ENCODE results near the gene INPP4B. TPM values are rescaled to one million over a fixed set of nuclear protein-coding genes. Genes with fewer than 3 reads are reported as not detected.

INPP4B gene
- total RNA-seq, 1 experiment from 2014 or later, result 17.6 TPM

GRCh38 chr4:142363686-142364085 is 482.4 kb downstream of the INPP4B start:
- H3K9me3 Mint-ChIP-seq (ENCODE audit: unreplicated experiment), result peaks cover 15% of the 10 kb centered on the region
- DNase-seq (ENCODE audit: unreplicated experiment), result no peak
- intact Hi-C loops (cut with micrococcal nuclease), result no loop called here
- ChIA-PET POLR2A (interaction anchor here (0.8 to 1.1 kb wide), 3 partner anchors 9 to 469 kb away, joined by 3 to 6 read pairs (median 3); no protein-coding TSS in a partner anchor), CTCF (interaction anchor here (1.0 to 2.3 kb wide), 2 partner anchors 10 to 16 kb away, joined by 4 to 16 read pairs; no protein-coding TSS in a partner anchor)
- BruUV-seq (replicated peaks), result no TSS peak
- no peaks in the 10 kb centered on the region for H3K27me3 Mint-ChIP-seq (ENCODE audit: insufficient read depth, unreplicated experiment)
- peaks cover 5% of the 10 kb centered on the region for H3K36me3 Mint-ChIP-seq (ENCODE audit: insufficient read depth, unreplicated experiment)
- no peak overlapping the region for H3K27ac Mint-ChIP-seq (ENCODE audit: low read depth, unreplicated experiment)
- no peak for TF ChIP-seq CTCF (IDR thresholded peaks at IDR 0.05; ENCODE audit: unreplicated experiment)
- H3K4me3 Mint-ChIP-seq (ENCODE audit: unreplicated experiment), result no peak overlapping the region
- peaks cover 36% of the 10 kb centered on the region for H3K4me1 Mint-ChIP-seq (ENCODE audit: insufficient read depth, unreplicated experiment)

GRCh38 chr4:142361981-142362380 is 484.1 kb downstream of the INPP4B start:
- Mint-ChIP-seq H3K27me3 (ENCODE audit: insufficient read depth, unreplicated experiment) (no peaks in the 10 kb centered on the region), H3K9me3 (ENCODE audit: unreplicated experiment) (peaks cover 12% of the 10 kb centered on the region), H3K4me1 (ENCODE audit: insufficient read depth, unreplicated experiment) (peaks cover 28% of the 10 kb centered on the region), H3K27ac (ENCODE audit: low read depth, unreplicated experiment) (no peak overlapping the region), H3K4me3 (ENCODE audit: unreplicated experiment) (no peak overlapping the region), H3K36me3 (ENCODE audit: insufficient read depth, unreplicated experiment) (no peaks in the 10 kb centered on the region)
- ChIA-PET POLR2A (no interaction called here), CTCF (interaction anchor here (1.2 kb wide), 1 partner anchor 16 kb away, joined by 3 read pairs; no protein-coding TSS in a partner anchor)
- intact Hi-C loops (cut with micrococcal nuclease), result no loop called here
- no peak for TF ChIP-seq CTCF (IDR thresholded peaks at IDR 0.05; ENCODE audit: unreplicated experiment)
- BruUV-seq (replicated peaks), result no TSS peak
- no peak for DNase-seq (ENCODE audit: unreplicated experiment)

- intact Hi-C loops (cut with micrococcal nuclease), result no loop called here
- Mint-ChIP-seq H3K4me3 (ENCODE audit: unreplicated experiment) (no peak overlapping the region), H3K4me1 (ENCODE audit: insufficient read depth, unreplicated experiment) (peaks cover 23% of the 10 kb centered on the region), H3K27ac (ENCODE audit: low read depth, unreplicated experiment) (no peak overlapping the region), H3K9me3 (ENCODE audit: unreplicated experiment) (peaks cover 12% of the 10 kb centered on the region), H3K27me3 (ENCODE audit: insufficient read depth, unreplicated experiment) (no peaks in the 10 kb centered on the region), H3K36me3 (ENCODE audit: insufficient read depth, unreplicated experiment) (no peaks in the 10 kb centered on the region)
- no peak for DNase-seq (ENCODE audit: unreplicated experiment)
- ChIA-PET POLR2A (interaction anchor here (0.9 to 1.5 kb wide), 3 partner anchors 45 to 457 kb away, joined by 3 to 4 read pairs (median 3); no protein-coding TSS in a partner anchor), CTCF (interaction anchor here (1.2 kb wide), 1 partner anchor 15 kb away, joined by 3 read pairs; no protein-coding TSS in a partner anchor)
- no TSS peak for BruUV-seq (replicated peaks)
- no peak for TF ChIP-seq CTCF (IDR thresholded peaks at IDR 0.05; ENCODE audit: unreplicated experiment)
Observed at GRCh38 chr4:142360657-142361056, 485.4 kb downstream of the INPP4B start.

- POLR2A ChIA-PET, result no interaction called here
Observed at GRCh38 chr4:142358656-142359055, 487.4 kb downstream of the INPP4B start.

More at GRCh38 chr4:142358656-142359055, 487.4 kb downstream of the INPP4B start:
- TF ChIP-seq CTCF (IDR thresholded peaks at IDR 0.05; ENCODE audit: unreplicated experiment), result no peak
- no peaks in the 10 kb centered on the region for H3K36me3 Mint-ChIP-seq (ENCODE audit: insufficient read depth, unreplicated experiment)
- H3K9me3 Mint-ChIP-seq (ENCODE audit: unreplicated experiment), result peaks cover 12% of the 10 kb centered on the region
- H3K4me3 Mint-ChIP-seq (ENCODE audit: unreplicated experiment), result no peak overlapping the region
- no TSS peak for BruUV-seq (replicated peaks)
- intact Hi-C loops (cut with micrococcal nuclease), result loop anchor here (10.0 kb wide), 2 partner anchors 196 to 726 kb away; no protein-coding TSS in a partner anchor
- CTCF ChIA-PET, result interaction anchor here (0.8 to 1.2 kb wide), 5 partner anchors 9 to 361 kb away, joined by 3 read pairs; no protein-coding TSS in a partner anchor
- H3K27me3 Mint-ChIP-seq (ENCODE audit: insufficient read depth, unreplicated experiment), result no peaks in the 10 kb centered on the region
- H3K4me1 Mint-ChIP-seq (ENCODE audit: insufficient read depth, unreplicated experiment), result peaks cover 25% of the 10 kb centered on the region
- no peak overlapping the region for H3K27ac Mint-ChIP-seq (ENCODE audit: low read depth, unreplicated experiment)
- DNase-seq (ENCODE audit: unreplicated experiment), result no peak
